Nephron (organoid): Measurements from ENCODE around the gene MYH7B.

Experiments
- H3K27ac Mint-ChIP-seq, 3 experiments: 2 replicates each; pipeline ENCODE4 v1.8.0; 2020; ENCODE audit warnings: mixed read lengths in 3 of 3, mild to moderate bottlenecking in 2 of 3, moderate library complexity in 1 of 3
- H3K27me3 Mint-ChIP-seq: 2 replicates; pipeline ENCODE4 v1.8.0; 2021; ENCODE audit warnings: low read depth, mild to moderate bottlenecking, moderate library complexity, mixed read lengths
- H3K36me3 Mint-ChIP-seq: 2 replicates; pipeline ENCODE4 v1.8.0; 2020; ENCODE audit warnings: low read depth, mixed read lengths
- H3K4me1 Mint-ChIP-seq: 2 replicates; pipeline ENCODE4 v1.8.0; 2020; ENCODE audit warnings: mixed read lengths
- H3K4me3 Mint-ChIP-seq, 3 experiments: 2 replicates each; pipeline ENCODE4 v1.8.0; 2020; ENCODE audit warnings: mild to moderate bottlenecking in 3 of 3, mixed read lengths in 3 of 3, moderate library complexity in 2 of 3
- H3K9me3 Mint-ChIP-seq: 2 replicates; pipeline ENCODE4 v1.8.0; 2020; ENCODE audit warnings: mixed read lengths
- CTCF ChIP-seq, 3 experiments: fragments of 200-600 bp; sonication (generic); IDR thresholded peaks; one replicate each; pipeline ENCODE4 v1.5.0; 2021; ENCODE audit warnings: antibody characterized with exemption in 3 of 3; ENCODE audit not compliant: unreplicated experiment in 3 of 3

MYH7B gene

DNA sequence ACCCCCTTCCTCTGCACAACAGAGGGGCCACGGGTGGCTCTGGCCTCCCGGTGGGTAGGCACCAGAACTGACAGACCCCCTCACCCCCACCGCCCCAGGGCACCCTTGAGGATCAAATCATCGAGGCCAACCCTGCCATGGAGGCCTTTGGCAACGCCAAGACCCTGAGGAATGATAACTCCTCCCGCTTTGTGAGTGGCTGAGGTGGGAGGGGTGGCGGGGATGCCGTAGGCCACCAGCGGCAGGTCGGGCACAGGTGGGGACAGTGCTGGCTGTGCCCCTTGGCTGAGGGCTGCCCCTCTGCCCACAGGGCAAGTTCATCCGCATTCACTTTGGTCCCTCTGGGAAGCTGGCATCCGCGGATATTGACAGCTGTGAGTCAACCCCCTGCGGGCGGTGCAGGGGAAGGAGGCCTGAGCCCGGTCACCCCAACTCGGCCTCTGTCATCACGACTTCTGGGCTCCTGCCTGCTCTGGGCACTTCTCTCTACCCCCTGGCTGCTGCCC is 29.1 kb downstream of the MYH7B start:
- Mint-ChIP-seq H3K27ac (peak overlapping the region in 1 of 3 experiments; percentile 54), H3K9me3 (no peaks in the 10 kb centered on the region), H3K36me3 (no peaks in the 10 kb centered on the region), H3K4me1 (peaks cover 59% of the 10 kb centered on the region), H3K27me3 (peaks cover 10% of the 10 kb centered on the region), H3K4me3 (peak overlapping the region in 1 of 3 experiments; percentile 43)
- no peak for TF ChIP-seq CTCF (IDR thresholded peaks at IDR 0.05; ENCODE audit: unreplicated experiment in 3 of 3)

GRCh38 chr20:34985461-34986310 is 30.0 kb downstream of the MYH7B start:
- Mint-ChIP-seq H3K27me3 (peaks cover 10% of the 10 kb centered on the region), H3K4me1 (peaks cover 56% of the 10 kb centered on the region), H3K9me3 (no peaks in the 10 kb centered on the region), H3K4me3 (peak overlapping the region in 1 of 3 experiments; percentile 43), H3K36me3 (no peaks in the 10 kb centered on the region), H3K27ac (peak overlapping the region in 1 of 3 experiments; percentile 54)
- no peak for TF ChIP-seq CTCF (IDR thresholded peaks at IDR 0.05; ENCODE audit: unreplicated experiment in 3 of 3)

DNA sequence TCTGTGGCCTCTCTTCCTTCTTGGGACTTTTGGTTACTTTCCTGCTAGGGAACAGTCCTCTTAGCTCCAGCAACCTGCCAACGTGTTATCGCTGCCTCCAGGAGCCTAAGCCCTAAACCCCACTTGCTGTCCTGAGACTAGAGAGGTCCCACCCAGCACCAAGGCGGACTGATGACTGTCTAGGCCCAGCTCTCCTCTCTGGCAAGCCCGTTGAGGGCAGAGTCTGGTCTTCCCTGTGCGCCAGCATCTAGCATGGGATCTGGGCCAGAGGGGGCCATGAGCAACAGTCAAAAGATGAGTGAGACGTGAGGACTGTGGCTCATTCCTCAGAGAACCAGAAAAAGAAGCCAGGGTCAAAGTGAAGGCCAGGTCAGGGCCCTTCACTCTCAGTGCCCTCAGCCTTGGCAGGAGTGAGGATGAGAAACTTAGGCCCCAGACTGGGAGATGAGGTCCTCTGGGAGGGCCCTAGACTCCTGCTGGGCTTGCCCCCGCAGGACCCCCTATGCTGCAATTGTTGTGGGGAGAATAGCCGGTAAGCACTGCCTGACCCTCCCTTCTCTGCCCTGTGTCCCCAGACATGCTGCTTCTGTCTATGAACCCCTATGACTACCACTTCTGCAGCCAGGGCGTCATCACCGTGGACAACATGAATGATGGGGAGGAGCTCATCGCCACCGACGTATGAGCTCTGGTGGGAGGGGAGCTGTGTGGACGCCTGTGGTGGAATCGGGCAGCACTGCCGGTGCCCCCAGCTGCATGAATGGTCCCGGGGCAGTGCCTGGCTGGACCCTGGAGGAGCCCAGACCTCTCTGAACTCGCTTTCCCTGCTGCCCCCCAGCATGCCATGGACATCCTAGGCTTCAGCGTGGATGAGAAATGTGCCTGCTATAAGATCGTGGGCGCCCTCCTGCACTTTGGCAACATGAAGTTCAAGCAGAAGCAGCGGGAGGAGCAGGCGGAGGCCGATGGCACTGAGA is 30.9 kb downstream of the MYH7B start:
- Mint-ChIP-seq H3K4me1 (peaks cover 48% of the 10 kb centered on the region), H3K27ac (peak overlapping the region in 1 of 3 experiments; percentile 35)
- no peak for TF ChIP-seq CTCF (IDR thresholded peaks at IDR 0.05; ENCODE audit: unreplicated experiment in 3 of 3)

DNA sequence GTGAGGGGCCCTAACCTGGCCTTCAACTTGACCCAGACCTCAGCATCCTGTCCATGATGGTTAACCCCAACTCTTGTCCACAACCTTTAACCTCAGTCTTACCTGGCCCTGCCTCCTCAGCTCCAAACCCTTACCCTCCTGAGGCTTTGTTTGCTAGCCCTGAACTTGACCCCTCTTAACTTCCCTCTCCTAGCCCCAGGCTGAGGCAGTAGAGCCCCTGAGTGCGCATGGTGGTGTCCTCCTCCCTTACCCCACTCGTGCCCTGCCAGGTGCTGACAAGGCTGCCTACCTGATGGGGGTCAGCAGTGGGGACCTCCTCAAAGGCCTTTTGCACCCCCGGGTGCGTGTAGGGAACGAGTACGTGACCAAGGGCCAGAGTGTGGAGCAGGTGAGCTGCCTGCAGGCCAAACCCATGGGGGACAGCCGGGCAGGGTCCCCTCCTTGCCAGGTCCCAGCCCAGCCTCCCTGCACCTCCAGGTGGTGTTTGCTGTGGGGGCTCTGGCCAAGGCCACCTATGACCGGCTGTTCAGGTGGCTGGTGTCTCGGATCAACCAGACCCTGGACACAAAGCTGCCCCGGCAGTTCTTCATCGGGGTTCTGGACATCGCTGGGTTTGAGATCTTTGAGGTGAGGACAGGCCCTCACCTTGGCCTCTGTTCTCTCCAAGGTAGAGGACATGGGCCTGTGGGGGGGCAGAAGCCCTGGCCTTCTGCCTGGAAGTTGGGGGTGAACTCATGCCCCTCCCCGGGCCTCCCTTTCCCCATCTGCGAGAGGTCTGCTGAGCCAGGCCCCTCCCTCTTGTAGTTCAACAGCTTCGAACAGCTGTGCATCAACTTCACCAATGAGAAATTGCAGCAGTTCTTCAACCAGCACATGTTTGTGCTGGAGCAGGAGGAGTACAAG is 31.9 kb downstream of the MYH7B start:
- Mint-ChIP-seq H3K36me3 (peaks cover 10% of the 10 kb centered on the region), H3K27me3 (peaks cover 10% of the 10 kb centered on the region), H3K27ac (peak overlapping the region in 2 of 3 experiments; percentile 19 to 32), H3K9me3 (no peaks in the 10 kb centered on the region), H3K4me1 (peaks cover 41% of the 10 kb centered on the region), H3K4me3 (peak overlapping the region in 2 of 3 experiments; percentile 26 to 50)
- no peak for TF ChIP-seq CTCF (IDR thresholded peaks at IDR 0.05; ENCODE audit: unreplicated experiment in 3 of 3)

More for the DNA sequence above, 30.9 kb downstream of the MYH7B start:
- peaks cover 10% of the 10 kb centered on the region for H3K27me3 Mint-ChIP-seq
- H3K9me3 Mint-ChIP-seq: no peaks in the 10 kb centered on the region
- no peak overlapping the region for H3K4me3 Mint-ChIP-seq
- peaks cover 8% of the 10 kb centered on the region for H3K36me3 Mint-ChIP-seq

DNA sequence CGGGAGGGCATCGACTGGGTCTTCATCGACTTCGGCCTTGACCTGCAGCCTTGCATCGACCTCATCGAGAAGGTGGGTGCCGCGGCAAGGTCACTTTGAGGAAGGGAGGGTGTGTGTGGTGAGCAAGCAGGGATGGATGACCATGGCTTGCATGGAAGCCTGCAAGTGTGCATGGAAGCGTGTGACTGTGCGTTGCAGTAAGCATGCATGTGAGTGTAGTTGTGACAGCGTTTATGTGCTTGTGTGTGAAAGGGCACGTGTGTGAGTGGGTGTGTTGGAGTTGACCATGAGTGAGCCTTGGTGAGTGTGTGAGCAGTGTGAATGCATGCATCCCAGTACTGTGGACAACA is 32.5 kb downstream of the MYH7B start:
- peaks cover 35% of the 10 kb centered on the region for H3K4me1 Mint-ChIP-seq
- peaks cover 10% of the 10 kb centered on the region for H3K27me3 Mint-ChIP-seq
- peaks cover 12% of the 10 kb centered on the region for H3K36me3 Mint-ChIP-seq
- TF ChIP-seq CTCF (IDR thresholded peaks at IDR 0.05; ENCODE audit: unreplicated experiment in 3 of 3): no peak
- H3K4me3 Mint-ChIP-seq: peak overlapping the region in 2 of 3 experiments; percentile 26 to 50
- H3K27ac Mint-ChIP-seq: peak overlapping the region in 2 of 3 experiments; percentile 19 to 32
- no peaks in the 10 kb centered on the region for H3K9me3 Mint-ChIP-seq
